GM23248 (cell line): ENCODE measurements around the gene HMCN1. TPM values are rescaled to one million over a fixed set of nuclear protein-coding genes. Genes with fewer than 3 reads are reported as not detected.

Source experiments
- DNase-seq: peaks from one replicate; pipeline ENCODE4 v3.0.0-alpha.2; 2015
- H2AFZ ChIP-seq: fragments of 200-600 bp; sonication (generic); 2 replicates; pipeline ENCODE4 v1.6.1; 2016; ENCODE audit warnings: antibody characterized with exemption
- H3F3A ChIP-seq: fragments of 200-600 bp; sonication (generic); 2 replicates; pipeline ENCODE4 v1.6.1; 2016; ENCODE audit warnings: mild to moderate bottlenecking, antibody characterized with exemption, mixed run types; ENCODE audit not compliant: insufficient read depth
- H3K27ac ChIP-seq: fragments of 200-600 bp; sonication (generic); 2 replicates; pipeline ENCODE4 v1.5.1; 2016; ENCODE audit warnings: mild to moderate bottlenecking
- H3K27me3 ChIP-seq: fragments of 200-600 bp; sonication (generic); replicated peaks from 2 replicates; pipeline ENCODE4 v1.6.1; 2016; ENCODE audit warnings: mild to moderate bottlenecking; ENCODE audit not compliant: insufficient read depth
- H3K36me3 ChIP-seq: fragments of 200-600 bp; sonication (generic); 2 replicates; pipeline ENCODE4 v1.6.1; 2016; ENCODE audit warnings: low read depth, mild to moderate bottlenecking
- H3K4me1 ChIP-seq: fragments of 200-600 bp; sonication (generic); 2 replicates; pipeline ENCODE4 v1.6.1; 2016; ENCODE audit warnings: mild to moderate bottlenecking; ENCODE audit not compliant: insufficient read depth
- H3K4me2 ChIP-seq: fragments of 200-600 bp; sonication (generic); one replicate; pipeline ENCODE4 v1.6.1; 2016; ENCODE audit warnings: mild to moderate bottlenecking; ENCODE audit not compliant: unreplicated experiment
- H3K4me3 ChIP-seq: fragments of 200-600 bp; sonication (generic); 2 replicates; pipeline ENCODE4 v1.5.1; 2016; ENCODE audit warnings: mild to moderate bottlenecking
- H3K79me2 ChIP-seq: fragments of 200-600 bp; sonication (generic); 2 replicates; pipeline ENCODE4 v1.6.1; 2016; ENCODE audit warnings: mild to moderate bottlenecking; ENCODE audit not compliant: insufficient read depth
- H3K9ac ChIP-seq: fragments of 200-600 bp; sonication (generic); 2 replicates; pipeline ENCODE4 v1.6.1; 2016; ENCODE audit warnings: mild to moderate bottlenecking
- H3K9me2 ChIP-seq: fragments of 200-600 bp; sonication (generic); 2 replicates; pipeline ENCODE4 v1.6.1; 2016; ENCODE audit warnings: mixed run types, mild to moderate bottlenecking, moderate library complexity; ENCODE audit not compliant: insufficient read depth
- H3K9me3 ChIP-seq: fragments of 200-600 bp; sonication (generic); one replicate; pipeline ENCODE4 v1.6.1; 2017; ENCODE audit warnings: low read depth
- H4K20me1 ChIP-seq: fragments of 200-600 bp; sonication (generic); 2 replicates; pipeline ENCODE4 v1.6.0; 2016; ENCODE audit not compliant: insufficient read depth
- EZH2 ChIP-seq: fragments of 200-600 bp; sonication (generic); IDR thresholded peaks from 2 replicates; pipeline ENCODE4 v1.6.1; 2018; ENCODE audit warnings: antibody characterized with exemption, mild to moderate bottlenecking; ENCODE audit not compliant: insufficient read depth, poor library complexity, severe bottlenecking
- EZH2phosphoT487 ChIP-seq: fragments of 200-600 bp; sonication (generic); IDR thresholded peaks from 2 replicates; pipeline ENCODE4 v1.6.1; 2018; ENCODE audit warnings: antibody characterized with exemption, moderate library complexity, mild to moderate bottlenecking, low read depth; ENCODE audit not compliant: insufficient read depth
- WGBS, 2 experiments: methylation state at CpG; one replicate each; pipeline ENCODE4 v1.1.6; 2015 to 2017; ENCODE audit warnings: low lambda C conversion rate in 2 of 2, low coverage in 1 of 2; ENCODE audit errors: missing lambda C conversion rate in 2 of 2; 5-methylcytosine and 5-hydroxymethylcytosine counted together
- in situ Hi-C: fragments of 300-500 bp; cut with MboI; formaldehyde crosslinking; loops from 2 replicates; pipeline ENCODE4 v1.15.0; 2020
- polyA plus RNA-seq: library from polyadenylated mRNA; unstranded; fragments of >200 nt; fragmentation: Nextera tagmentation; extraction: Ambion mirVana; gene quantifications from 2 replicates; pipeline ENCODE4 v1.2.1, GENCODE V29; 2016
- total RNA-seq: library from RNA; depleted of rRNA; stranded (reverse); fragments of >200 nt; shearing (Covaris generic); gene quantifications from 2 replicates; pipeline ENCODE4 v1.2.3, GENCODE V29; 2014

The HMCN1 gene
- total and polyA plus RNA-seq, 2 experiments from 2014 or later, result 1.8 to 5.2 TPM

- TF ChIP-seq EZH2 (no peak), EZH2phosphoT487 (no peak)
- H3K4me3 ChIP-seq, result no peak overlapping the region
- H2AFZ ChIP-seq, result no peak overlapping the region
- H3K4me2 ChIP-seq, result no peak overlapping the region
- no peaks in the 10 kb centered on the region for H3K9me3 ChIP-seq
- no peaks in the 10 kb centered on the region for H4K20me1 ChIP-seq
- H3K9me2 ChIP-seq, result no peaks in the 10 kb centered on the region
- H3K36me3 ChIP-seq, result no peaks in the 10 kb centered on the region
- no peaks in the 10 kb centered on the region for H3K79me2 ChIP-seq
- H3K9ac ChIP-seq, result no peak overlapping the region
- in situ Hi-C loops, result no loop called here
- H3K4me1 ChIP-seq, result peaks cover 15% of the 10 kb centered on the region
- no peak for DNase-seq
- H3K27me3 ChIP-seq, result no peaks in the 10 kb centered on the region
- peaks cover 10% of the 10 kb centered on the region for H3F3A ChIP-seq
- no peak overlapping the region for H3K27ac ChIP-seq
These were observed 505.0 kb downstream of the HMCN1 start for GRCh38 chr1:186239171-186239570.

GRCh38 chr1:186240436-186240835 lies 506.2 kb downstream of the HMCN1 start:
- Histone ChIP-seq H3K27ac (no peak overlapping the region), H3K9me2 (no peaks in the 10 kb centered on the region), H3K9me3 (no peaks in the 10 kb centered on the region), H3F3A (peaks cover 10% of the 10 kb centered on the region), H3K4me3 (no peak overlapping the region), H3K4me1 (peaks cover 15% of the 10 kb centered on the region), H2AFZ (no peak overlapping the region), H3K27me3 (no peaks in the 10 kb centered on the region), H3K9ac (no peak overlapping the region), H3K4me2 (no peak overlapping the region), H4K20me1 (no peaks in the 10 kb centered on the region), H3K79me2 (no peaks in the 10 kb centered on the region), H3K36me3 (no peaks in the 10 kb centered on the region)
- TF ChIP-seq EZH2phosphoT487 (no peak), EZH2 (no peak)
- in situ Hi-C loops, result no loop called here
- DNase-seq, result no peak
- WGBS, 2 experiments, result 91 to 100% methylated on average over 1 of the region's 1 CpG
